ENCODE measurements around the gene CYP27B1. TPM values are rescaled to one million over a fixed set of nuclear protein-coding genes. Genes with fewer than 3 reads are reported as not detected.

CYP27B1 gene
- total and polyA plus RNA-seq, 9 donors, result 0.51 to 1.3 (median 1.1) TPM

- peaks cover 35% of the 10 kb centered on the region for H3K4me1 ChIP-seq (ENCODE audit: control insufficient read depth, insufficient read depth, low read length)
These were observed 998 bp upstream of the CYP27B1 start for GRCh38 chr12:57767876-57768275.

GRCh38 chr12:57767305-57767698 is 424 bp upstream of the CYP27B1 start:
- Histone ChIP-seq H3K4me1 (ENCODE audit: control insufficient read depth, insufficient read depth, low read length) (peaks cover 34% of the 10 kb centered on the region), H3K27ac (ENCODE audit: low read length) (no peak overlapping the region), H3K27me3 (ENCODE audit: control insufficient read depth, insufficient read depth, low read length) (peaks cover 57% of the 10 kb centered on the region), H3K4me3 (ENCODE audit: low read length) (no peak overlapping the region), H3K9me3 (replicated peaks; ENCODE audit: control insufficient read depth, low read depth, low read length) (no peaks in the 10 kb centered on the region), H3K36me3 (ENCODE audit: control insufficient read depth, insufficient read depth, low read length) (peaks cover 27% of the 10 kb centered on the region)
- DNase-seq, result no peak

More at GRCh38 chr12:57767876-57768275, 998 bp upstream of the CYP27B1 start:
- Histone ChIP-seq H3K36me3 (ENCODE audit: control insufficient read depth, insufficient read depth, low read length) (peaks cover 27% of the 10 kb centered on the region), H3K27me3 (ENCODE audit: control insufficient read depth, insufficient read depth, low read length) (peaks cover 55% of the 10 kb centered on the region), H3K27ac (ENCODE audit: low read length) (no peak overlapping the region), H3K9me3 (replicated peaks; ENCODE audit: control insufficient read depth, low read depth, low read length) (no peaks in the 10 kb centered on the region), H3K4me3 (ENCODE audit: low read length) (no peak overlapping the region)
- WGBS (ENCODE audit: insufficient coverage), result 80% methylated on average over 2 of the region's 3 CpGs
- no peak for DNase-seq

GRCh38 chr12:57765698-57766463 is 997 bp downstream of the CYP27B1 start:
- Histone ChIP-seq H3K36me3 (ENCODE audit: control insufficient read depth, insufficient read depth, low read length) (peaks cover 27% of the 10 kb centered on the region), H3K9me3 (replicated peaks; ENCODE audit: control insufficient read depth, low read depth, low read length) (no peaks in the 10 kb centered on the region), H3K27ac (ENCODE audit: low read length) (no peak overlapping the region), H3K4me1 (ENCODE audit: control insufficient read depth, insufficient read depth, low read length) (peaks cover 28% of the 10 kb centered on the region), H3K4me3 (ENCODE audit: low read length) (no peak overlapping the region), H3K27me3 (ENCODE audit: control insufficient read depth, insufficient read depth, low read length) (peaks cover 57% of the 10 kb centered on the region)
- WGBS (ENCODE audit: insufficient coverage), result 4% methylated on average over 27 of the region's 40 CpGs
- DNase-seq, result no peak

DNA sequence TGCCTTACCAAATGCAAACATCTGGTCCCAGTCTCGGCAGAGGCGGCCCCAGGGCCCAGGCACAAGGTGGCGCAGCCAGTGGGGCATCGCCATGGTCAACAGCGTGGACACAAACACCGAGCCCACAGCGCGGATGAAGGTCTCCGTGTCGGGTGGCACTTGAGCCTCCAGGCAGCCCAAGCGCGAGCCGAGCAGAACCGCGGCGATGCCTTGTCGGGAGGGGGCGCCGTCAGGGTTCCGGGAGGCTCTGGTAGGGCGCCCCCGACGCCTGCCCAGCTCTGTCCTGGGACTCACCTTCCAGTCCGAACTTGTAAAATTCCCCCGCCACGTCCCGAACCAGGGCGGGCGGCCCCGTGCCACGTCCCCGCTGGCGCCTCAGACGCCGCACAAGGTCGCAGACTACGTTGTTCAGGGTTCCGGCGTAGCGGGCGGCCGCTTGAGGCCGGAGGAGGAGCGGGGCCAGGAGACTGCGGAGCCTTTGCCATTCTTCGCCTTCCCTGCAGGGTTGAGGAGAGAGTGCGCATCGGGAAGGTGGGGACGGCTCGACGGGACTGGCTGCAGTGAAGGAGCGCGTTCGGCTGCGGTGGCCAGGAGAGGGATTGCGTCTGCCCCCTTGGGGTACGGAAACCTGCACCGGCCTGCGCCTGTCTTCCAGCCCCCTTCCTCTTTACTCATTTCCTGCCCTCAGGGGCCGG is 1.7 kb downstream of the CYP27B1 start:
- Histone ChIP-seq H3K27me3 (ENCODE audit: control insufficient read depth, insufficient read depth, low read length) (peaks cover 57% of the 10 kb centered on the region), H3K4me1 (ENCODE audit: control insufficient read depth, insufficient read depth, low read length) (peaks cover 26% of the 10 kb centered on the region), H3K27ac (ENCODE audit: low read length) (no peak overlapping the region), H3K36me3 (ENCODE audit: control insufficient read depth, insufficient read depth, low read length) (peaks cover 20% of the 10 kb centered on the region), H3K4me3 (ENCODE audit: low read length) (peak overlapping the region; percentile 0), H3K9me3 (replicated peaks; ENCODE audit: control insufficient read depth, low read depth, low read length) (no peaks in the 10 kb centered on the region)
- WGBS (ENCODE audit: insufficient coverage), result 1% methylated on average over 52 of the region's 60 CpGs
- DNase-seq, result no peak

DNA sequence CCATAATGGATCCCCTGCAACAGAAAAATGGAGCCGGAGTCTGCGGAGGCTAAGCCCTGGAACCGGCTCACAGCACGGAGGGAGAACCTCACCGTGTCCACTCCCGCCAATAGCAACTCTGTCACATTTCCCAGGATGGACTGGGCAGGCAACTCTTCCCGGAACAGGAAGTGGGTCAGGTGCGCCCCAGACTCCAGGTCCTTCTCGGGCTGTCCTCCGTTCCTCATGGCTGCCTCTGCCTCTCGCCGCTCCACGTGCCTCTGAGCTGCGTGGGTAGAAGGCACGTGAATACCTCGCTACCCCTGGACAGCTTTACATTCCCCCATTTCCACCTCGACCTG is 2.2 kb downstream of the CYP27B1 start:
- H3K9me3 ChIP-seq (replicated peaks; ENCODE audit: control insufficient read depth, low read depth, low read length), result no peaks in the 10 kb centered on the region
- peaks cover 57% of the 10 kb centered on the region for H3K27me3 ChIP-seq (ENCODE audit: control insufficient read depth, insufficient read depth, low read length)
- no peak for DNase-seq
- peaks cover 18% of the 10 kb centered on the region for H3K36me3 ChIP-seq (ENCODE audit: control insufficient read depth, insufficient read depth, low read length)
- peaks cover 26% of the 10 kb centered on the region for H3K4me1 ChIP-seq (ENCODE audit: control insufficient read depth, insufficient read depth, low read length)
- H3K4me3 ChIP-seq (ENCODE audit: low read length), result no peak overlapping the region
- H3K27ac ChIP-seq (ENCODE audit: low read length), result no peak overlapping the region
- 19% methylated on average over 17 of the region's 17 CpGs for WGBS (ENCODE audit: insufficient coverage)

DNA sequence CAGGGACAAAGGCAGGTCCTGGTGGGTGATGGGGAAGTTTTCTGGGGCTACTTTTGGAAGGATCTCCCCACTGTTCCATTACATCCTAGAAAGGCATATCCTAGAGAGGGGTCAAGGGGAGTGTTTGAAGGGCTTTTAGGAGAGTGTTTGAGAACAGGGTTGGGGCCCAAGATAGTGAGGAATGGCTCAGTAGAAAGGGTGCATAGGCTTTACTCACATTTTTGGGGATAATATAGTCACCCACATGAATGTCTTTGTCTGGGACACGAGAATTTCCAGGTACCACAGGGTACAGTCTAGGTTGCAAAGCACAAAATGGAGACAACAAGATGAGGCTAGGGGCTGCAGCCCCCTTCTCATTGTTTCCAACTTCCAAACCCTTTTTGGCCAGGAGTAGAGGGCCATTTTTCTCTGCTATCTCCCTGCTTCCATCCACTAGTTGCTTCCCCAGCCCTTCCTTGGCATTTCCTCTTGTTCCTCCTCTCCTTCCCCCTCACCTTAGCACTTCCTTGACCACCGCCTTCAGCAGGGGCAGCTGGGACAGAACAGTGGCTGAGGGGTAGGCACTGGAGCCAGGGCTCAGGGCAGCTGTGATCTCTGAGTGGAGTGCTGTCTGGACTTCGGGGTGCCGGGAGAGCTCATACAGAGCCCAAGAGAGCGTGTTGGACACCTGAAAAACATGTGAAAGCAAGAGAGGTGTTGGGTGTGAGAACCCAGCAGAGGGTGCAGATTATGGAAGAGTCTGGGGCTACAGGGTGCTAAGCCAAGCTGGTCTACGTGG is 2.8 kb downstream of the CYP27B1 start:
- Histone ChIP-seq H3K36me3 (ENCODE audit: control insufficient read depth, insufficient read depth, low read length) (peaks cover 13% of the 10 kb centered on the region), H3K27me3 (ENCODE audit: control insufficient read depth, insufficient read depth, low read length) (peaks cover 57% of the 10 kb centered on the region), H3K4me3 (ENCODE audit: low read length) (no peak overlapping the region), H3K9me3 (replicated peaks; ENCODE audit: control insufficient read depth, low read depth, low read length) (no peaks in the 10 kb centered on the region), H3K27ac (ENCODE audit: low read length) (no peak overlapping the region), H3K4me1 (ENCODE audit: control insufficient read depth, insufficient read depth, low read length) (peaks cover 26% of the 10 kb centered on the region)
- 64% methylated on average over 5 of the region's 6 CpGs for WGBS (ENCODE audit: insufficient coverage)
- no peak for DNase-seq

- Histone ChIP-seq H3K4me1 (ENCODE audit: control insufficient read depth, insufficient read depth, low read length) (peaks cover 26% of the 10 kb centered on the region), H3K9me3 (replicated peaks; ENCODE audit: control insufficient read depth, low read depth, low read length) (no peaks in the 10 kb centered on the region), H3K36me3 (ENCODE audit: control insufficient read depth, insufficient read depth, low read length) (peaks cover 17% of the 10 kb centered on the region), H3K27ac (ENCODE audit: low read length) (no peak overlapping the region), H3K4me3 (ENCODE audit: low read length) (no peak overlapping the region), H3K27me3 (ENCODE audit: control insufficient read depth, insufficient read depth, low read length) (peaks cover 47% of the 10 kb centered on the region)
- WGBS (ENCODE audit: insufficient coverage), result 86% methylated on average over 2 of the region's 2 CpGs
- no peak for DNase-seq
These were observed 4.4 kb downstream of the CYP27B1 start for GRCh38 chr12:57762463-57762862.

DNA sequence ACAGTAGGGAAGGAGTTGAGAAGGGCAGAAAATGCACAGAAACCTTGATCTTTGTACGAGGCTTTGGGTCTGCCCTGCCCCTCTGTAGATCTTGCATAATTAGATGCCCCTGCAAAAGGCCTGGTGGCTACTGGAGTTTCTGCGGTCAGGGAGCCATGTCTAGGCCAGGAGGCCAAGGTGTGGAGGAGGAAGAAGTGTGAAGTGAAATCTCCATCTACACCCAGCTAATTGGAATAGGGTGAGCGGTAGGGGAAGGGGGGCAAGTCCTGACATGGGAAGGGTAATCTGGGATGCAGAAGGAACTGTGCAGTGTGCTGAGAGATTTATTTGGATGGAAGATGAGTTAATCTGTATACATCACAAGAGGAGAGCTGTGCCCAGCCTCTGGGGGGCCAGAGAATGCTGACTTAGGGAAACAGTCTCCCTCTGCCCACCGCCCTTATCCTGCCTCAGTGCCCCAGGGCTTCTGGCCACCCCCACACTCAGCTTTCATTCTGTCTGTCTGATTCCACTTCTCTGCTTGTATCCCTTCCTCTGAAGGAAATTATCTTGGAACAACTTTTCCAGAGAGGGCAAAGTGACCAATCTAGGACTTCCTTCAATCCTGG is 5.4 kb downstream of the CYP27B1 start:
- peaks cover 41% of the 10 kb centered on the region for H3K27me3 ChIP-seq (ENCODE audit: control insufficient read depth, insufficient read depth, low read length)
- DNase-seq, result no peak
- 73% methylated on average over 1 of the region's 4 CpGs for WGBS (ENCODE audit: insufficient coverage)
- H3K27ac ChIP-seq (ENCODE audit: low read length), result no peak overlapping the region
- H3K4me1 ChIP-seq (ENCODE audit: control insufficient read depth, insufficient read depth, low read length), result peaks cover 23% of the 10 kb centered on the region
- H3K9me3 ChIP-seq (replicated peaks; ENCODE audit: control insufficient read depth, low read depth, low read length), result no peaks in the 10 kb centered on the region
- H3K4me3 ChIP-seq (ENCODE audit: low read length), result no peak overlapping the region
- peaks cover 17% of the 10 kb centered on the region for H3K36me3 ChIP-seq (ENCODE audit: control insufficient read depth, insufficient read depth, low read length)

GRCh38 chr12:57760347-57760982 is 6.4 kb downstream of the CYP27B1 start:
- Histone ChIP-seq H3K4me1 (ENCODE audit: control insufficient read depth, insufficient read depth, low read length) (peaks cover 19% of the 10 kb centered on the region), H3K4me3 (ENCODE audit: low read length) (no peak overlapping the region), H3K27ac (ENCODE audit: low read length) (no peak overlapping the region), H3K9me3 (replicated peaks; ENCODE audit: control insufficient read depth, low read depth, low read length) (no peaks in the 10 kb centered on the region), H3K36me3 (ENCODE audit: control insufficient read depth, insufficient read depth, low read length) (peaks cover 17% of the 10 kb centered on the region), H3K27me3 (ENCODE audit: control insufficient read depth, insufficient read depth, low read length) (peaks cover 37% of the 10 kb centered on the region)
- DNase-seq, result no peak
- no CpG with 5 or more reads among the region's 3 CpGs for WGBS (ENCODE audit: insufficient coverage)

Measured in muscle of leg (tissue), 11 donors.